SK-N-SH (cell line): ENCODE measurements around the gene MKS1.

ENCODE experiments used
- EZH2phosphoT487 ChIP-seq: fragments of 200-600 bp; sonication (generic); IDR thresholded peaks from 2 replicates; pipeline ENCODE4 v1.6.1; 2017; ENCODE audit warnings: low read depth, mixed run types, mild to moderate bottlenecking, antibody characterized with exemption, moderate library complexity, borderline replicate concordance
- GABPA ChIP-seq: IDR thresholded peaks from 2 replicates; pipeline ENCODE4 v1.4.0; 2012; ENCODE audit warnings: low read depth, mild to moderate bottlenecking
- MEF2A ChIP-seq: IDR thresholded peaks from 2 replicates; pipeline ENCODE4 v1.4.0; 2012; ENCODE audit warnings: low read depth, borderline replicate concordance
- MXI1 ChIP-seq: IDR thresholded peaks from 2 replicates; pipeline ENCODE4 v1.6.1; 2012; ENCODE audit warnings: mild to moderate bottlenecking, low read depth, low read length, improper control_type of control experiment
- NFIC ChIP-seq: IDR thresholded peaks from 2 replicates; pipeline ENCODE4 v1.4.0; 2012; ENCODE audit warnings: borderline replicate concordance
- NRF1 ChIP-seq: IDR thresholded peaks from 2 replicates; pipeline ENCODE4 v1.6.1; 2012; ENCODE audit warnings: low read depth, mild to moderate bottlenecking, low read length
- POLR2AphosphoS5 ChIP-seq: IDR thresholded peaks from 2 replicates; pipeline ENCODE4 v1.6.1; 2012; ENCODE audit warnings: low read depth, low read length
- RAD21 ChIP-seq: IDR thresholded peaks from 2 replicates; pipeline ENCODE4 v1.6.1; 2012; ENCODE audit warnings: mild to moderate bottlenecking, low read length
- REST ChIP-seq: IDR thresholded peaks from 2 replicates; pipeline ENCODE4 v1.6.1; 2012; ENCODE audit warnings: mild to moderate bottlenecking, low read depth, low read length, moderate library complexity
- RXRA ChIP-seq: IDR thresholded peaks from 2 replicates; pipeline ENCODE4 v1.4.0; 2012; ENCODE audit warnings: low read depth, mild to moderate bottlenecking, borderline replicate concordance
- TAF1 ChIP-seq: IDR thresholded peaks from 2 replicates; pipeline ENCODE4 v1.6.1; 2012; ENCODE audit warnings: low read depth, mild to moderate bottlenecking, low read length, moderate library complexity, borderline replicate concordance
- TCF12 ChIP-seq: IDR thresholded peaks from 2 replicates; pipeline ENCODE4 v1.4.0; 2012
- TF ChIP-seq, protein P1 (sequence below): fragments of 200-600 bp; sonication (generic); IDR thresholded peaks from 2 replicates; pipeline ENCODE4 v1.6.1; 2017; ENCODE audit warnings: antibody characterized with exemption, mild to moderate bottlenecking, moderate library complexity

GRCh38 chr17:58262149-58262548 lies 43.1 kb upstream of the MKS1 start:
- TF ChIP-seq TCF12 (no peak), MXI1 (no peak), POLR2AphosphoS5 (no peak), NFIC (no peak), EZH2phosphoT487 (no peak), TAF1 (no peak), GABPA (no peak), RXRA (no peak), MEF2A (no peak), RAD21 (no peak), REST (no peak), NRF1 (no peak)
- TF ChIP-seq, protein P1, sequence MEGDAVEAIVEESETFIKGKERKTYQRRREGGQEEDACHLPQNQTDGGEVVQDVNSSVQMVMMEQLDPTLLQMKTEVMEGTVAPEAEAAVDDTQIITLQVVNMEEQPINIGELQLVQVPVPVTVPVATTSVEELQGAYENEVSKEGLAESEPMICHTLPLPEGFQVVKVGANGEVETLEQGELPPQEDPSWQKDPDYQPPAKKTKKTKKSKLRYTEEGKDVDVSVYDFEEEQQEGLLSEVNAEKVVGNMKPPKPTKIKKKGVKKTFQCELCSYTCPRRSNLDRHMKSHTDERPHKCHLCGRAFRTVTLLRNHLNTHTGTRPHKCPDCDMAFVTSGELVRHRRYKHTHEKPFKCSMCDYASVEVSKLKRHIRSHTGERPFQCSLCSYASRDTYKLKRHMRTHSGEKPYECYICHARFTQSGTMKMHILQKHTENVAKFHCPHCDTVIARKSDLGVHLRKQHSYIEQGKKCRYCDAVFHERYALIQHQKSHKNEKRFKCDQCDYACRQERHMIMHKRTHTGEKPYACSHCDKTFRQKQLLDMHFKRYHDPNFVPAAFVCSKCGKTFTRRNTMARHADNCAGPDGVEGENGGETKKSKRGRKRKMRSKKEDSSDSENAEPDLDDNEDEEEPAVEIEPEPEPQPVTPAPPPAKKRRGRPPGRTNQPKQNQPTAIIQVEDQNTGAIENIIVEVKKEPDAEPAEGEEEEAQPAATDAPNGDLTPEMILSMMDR = no peak
